ENCODE measurements around the gene PYHIN1.

The PYHIN1 gene

DNA sequence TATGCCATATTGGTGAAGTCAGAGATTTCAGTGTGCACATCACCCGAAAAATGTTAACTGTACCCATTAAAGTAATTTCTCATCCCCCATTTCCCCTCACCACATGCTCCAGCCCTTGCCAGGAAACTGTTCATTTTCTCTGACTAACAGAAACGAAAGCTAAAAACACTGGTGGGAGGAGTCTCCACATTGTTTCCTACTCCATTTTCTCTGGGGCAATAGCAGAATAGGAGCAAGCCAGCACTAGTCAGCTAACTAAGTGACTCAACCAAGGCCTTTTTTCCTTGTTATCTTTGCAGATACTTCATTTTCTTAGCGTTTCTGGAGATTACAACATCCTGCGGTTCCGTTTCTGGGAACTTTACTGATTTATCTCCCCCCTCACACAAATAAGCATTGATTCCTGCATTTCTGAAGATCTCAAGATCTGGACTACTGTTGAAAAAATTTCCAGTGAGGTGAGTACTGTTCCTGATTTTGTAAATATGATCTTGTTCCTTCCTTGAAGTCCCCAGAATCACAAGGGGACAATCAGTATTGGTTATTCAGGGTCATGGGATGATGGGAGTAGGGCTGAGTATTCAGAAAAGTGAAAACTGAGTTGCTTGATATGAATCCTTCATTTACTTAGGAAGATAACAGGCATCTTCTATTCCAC lies 78.5 kb downstream of the PYHIN1 start, which contains the start of gene IFI16:
IFI16 (plus strand) TSS at position 204 of the 658 bp plus-strand sequence. CDS start 4,774 bp downstream, outside the sequence.
- DNase-seq (ENCODE audit: low read depth), result peak; percentile 93
- no peak for TF ChIP-seq CTCF (conservative IDR thresholded peaks at IDR 0.05; ENCODE audit: low read length)
- H3K4me3 ChIP-seq (ENCODE audit: low read length), result peak within 1 kb of the TSS; percentile 70

GRCh38 chr1:159010391-159010790 lies 79.0 kb downstream of the PYHIN1 start:
- DNase-seq (ENCODE audit: low read depth), result no peak
- H3K4me3 ChIP-seq (ENCODE audit: low read length), result peak overlapping the region; percentile 70
- no peak for TF ChIP-seq CTCF (conservative IDR thresholded peaks at IDR 0.05; ENCODE audit: low read length)

- DNase-seq (ENCODE audit: low read depth), result peak; percentile 15
- H3K4me3 ChIP-seq (ENCODE audit: low read length), result peak overlapping the region; percentile 70
These were observed 79.6 kb downstream of the PYHIN1 start for GRCh38 chr1:159011001-159011400.

DNA sequence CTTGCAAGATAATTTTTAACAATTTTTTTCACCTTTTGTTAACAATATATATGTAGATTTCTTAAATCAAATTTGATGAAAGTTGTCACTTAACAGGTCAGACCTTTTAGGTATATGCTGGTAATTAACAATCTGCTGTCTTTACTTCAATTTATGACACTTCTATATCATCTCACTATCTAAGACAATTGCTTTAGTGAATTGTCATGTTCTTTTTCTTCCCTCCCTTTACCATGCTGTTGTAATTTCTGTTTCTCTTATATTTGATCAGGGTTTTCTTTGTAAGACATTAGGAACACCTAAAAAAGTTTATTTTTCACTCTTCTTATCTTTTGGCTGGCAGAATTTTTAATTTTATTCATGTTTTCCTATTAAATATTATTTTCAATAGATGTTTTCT lies 80.4 kb downstream of the PYHIN1 start:
- TF ChIP-seq CTCF (conservative IDR thresholded peaks at IDR 0.05; ENCODE audit: low read length), result no peak
- no peak for DNase-seq (ENCODE audit: low read depth)
- H3K4me3 ChIP-seq (ENCODE audit: low read length), result peak overlapping the region; percentile 70

DNA sequence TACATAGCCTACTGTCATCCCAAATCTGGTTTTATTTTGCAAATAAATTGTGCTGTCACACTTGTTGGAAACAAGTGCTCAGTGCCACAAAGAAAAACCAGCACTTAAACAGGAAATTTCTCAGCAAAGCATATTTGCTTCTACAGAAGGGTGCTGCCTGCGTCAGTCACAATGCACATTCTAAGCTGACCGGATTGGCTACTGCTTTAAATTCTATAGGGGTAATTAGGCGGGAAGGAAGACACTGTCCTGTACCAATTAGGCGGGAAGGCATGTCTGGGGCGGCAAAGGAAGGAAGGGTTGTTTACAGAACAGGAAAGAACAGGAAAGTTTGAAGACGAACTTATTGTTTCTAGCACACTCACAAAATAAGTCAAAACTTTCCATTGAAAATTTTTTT lies 81.1 kb downstream of the PYHIN1 start:
- no peak for TF ChIP-seq CTCF (conservative IDR thresholded peaks at IDR 0.05; ENCODE audit: low read length)
- peak overlapping the region; percentile 70 for H3K4me3 ChIP-seq (ENCODE audit: low read length)
- peak; percentile 26 for DNase-seq (ENCODE audit: low read depth)

DNA sequence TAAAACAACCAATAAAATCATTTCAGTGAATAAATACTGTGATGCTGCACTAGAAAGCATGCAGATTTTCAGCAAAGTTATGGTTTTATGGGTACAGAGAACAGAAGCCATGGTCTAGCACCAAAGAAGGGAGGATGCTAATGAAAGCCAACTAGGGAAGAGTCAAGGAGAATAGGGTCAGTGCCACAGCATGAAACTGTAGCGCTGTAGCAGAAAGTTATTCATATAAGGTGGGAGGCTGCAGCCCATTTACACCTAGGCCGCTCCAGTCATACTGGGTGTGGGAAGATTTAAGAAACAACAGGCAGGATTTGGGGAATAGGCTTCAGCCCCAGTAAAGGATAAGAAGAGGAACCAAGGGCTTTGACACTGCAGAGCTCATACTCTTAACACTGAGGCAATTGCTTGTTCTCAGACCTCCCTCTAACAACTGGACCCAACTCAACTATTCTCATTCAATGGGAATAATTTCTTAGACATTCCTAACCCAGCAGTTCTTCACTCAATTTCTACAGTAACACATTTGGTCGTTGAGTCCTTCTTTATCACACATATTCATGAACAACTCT lies 82.7 kb downstream of the PYHIN1 start:
- H3K4me3 ChIP-seq (ENCODE audit: low read length), result no peak overlapping the region
- no peak for TF ChIP-seq CTCF (conservative IDR thresholded peaks at IDR 0.05; ENCODE audit: low read length)
- DNase-seq (ENCODE audit: low read depth), result no peak

DNA sequence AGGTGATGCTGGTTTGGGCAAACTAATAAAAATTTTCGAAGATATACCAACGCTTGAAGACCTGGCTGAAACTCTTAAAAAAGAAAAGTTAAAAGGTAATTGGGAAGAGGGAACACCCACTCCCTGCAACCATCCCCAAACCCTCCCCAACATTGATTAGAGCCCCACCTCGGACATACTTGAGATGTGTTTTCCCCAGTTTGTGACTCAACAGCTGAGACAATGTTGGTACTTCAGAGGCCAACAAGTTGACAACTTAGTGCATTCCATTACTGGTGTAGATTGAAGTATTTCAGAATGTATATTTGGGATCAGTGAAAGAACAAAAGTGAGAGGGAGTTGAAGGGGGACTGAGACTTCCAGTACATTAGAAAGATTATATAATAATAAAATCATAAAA lies 83.5 kb downstream of the PYHIN1 start:
- no peak for TF ChIP-seq CTCF (conservative IDR thresholded peaks at IDR 0.05; ENCODE audit: low read length)
- no peak overlapping the region for H3K4me3 ChIP-seq (ENCODE audit: low read length)
- DNase-seq (ENCODE audit: low read depth), result no peak

Data from AG10803 (cell line).